Kidney (tissue), 22 donors: ENCODE measurements around the gene LTB4R2. TPM values are rescaled to one million over a fixed set of nuclear protein-coding genes. Genes with fewer than 3 reads are reported as not detected.

ENCODE experiments used
- DNase-seq, 5 donors: peaks; one replicate each; pipeline ENCODE4 v3.0.0-alpha.2; 2013 to 2020
- FAIRE-seq: peaks from 2 replicates; lab custom pipeline; 2012; peaks lifted over from hg19 to GRCh38; lab: Jason Lieb, UNC
- H3K27ac ChIP-seq, 2 donors: one replicate each; pipeline ENCODE4 v1.7.0; 2013; ENCODE audit warnings: low read depth in 2 of 2, low read length in 2 of 2, inconsistent platforms in 1 of 2
- H3K27me3 ChIP-seq: one replicate; pipeline ENCODE4 v1.7.1; 2013; ENCODE audit warnings: low read length, inconsistent platforms; ENCODE audit not compliant: control insufficient read depth, insufficient read depth
- H3K36me3 ChIP-seq, 3 donors: one replicate each; pipeline versions ENCODE4 v1.7.0 to v1.7.1; 2013; ENCODE audit warnings: low read length in 3 of 3, control low read depth in 1 of 3, inconsistent platforms in 1 of 3; ENCODE audit not compliant: insufficient read depth in 3 of 3, control insufficient read depth in 2 of 3
- H3K4me1 ChIP-seq, 3 donors: one replicate each; pipeline versions ENCODE4 v1.7.0 to v1.7.1; 2013; ENCODE audit warnings: low read length in 3 of 3, inconsistent platforms in 1 of 3, low read depth in 1 of 3; ENCODE audit not compliant: control insufficient read depth in 2 of 3, insufficient read depth in 2 of 3
- H3K4me3 ChIP-seq, 3 donors: one replicate each; pipeline versions ENCODE4 v1.7.0 to v1.8.1; 2013; ENCODE audit warnings: low read length in 3 of 3, control low read depth in 1 of 3, inconsistent platforms in 1 of 3
- H3K9ac ChIP-seq, 3 donors: one replicate each; pipeline versions ENCODE4 v1.7.0 to v1.7.1; 2013; ENCODE audit warnings: low read length in 3 of 3, control low read depth in 1 of 3, inconsistent platforms in 1 of 3
- H3K9me3 ChIP-seq, 3 donors: one replicate each; pipeline versions ENCODE4 v1.7.0 to v1.7.1; 2013; ENCODE audit warnings: low read length in 3 of 3, control low read depth in 1 of 3, inconsistent platforms in 1 of 3; ENCODE audit not compliant: control insufficient read depth in 2 of 3, insufficient read depth in 1 of 3
- intact Hi-C: fragments of 100-400 bp; cut with DNase I; formaldehyde crosslinking; loops from one replicate; pipeline ENCODE4 v1.11.1; 2022
- long read RNA-seq, 10 donors: library from polyadenylated mRNA in 1 of 10; unstranded in 1 of 10; transcript quantifications; one replicate each; pipeline ENCODE4 v2.0.0 and lab custom pipeline, GENCODE V29; 2021 to 2026
- polyA plus RNA-seq: library from polyadenylated mRNA; stranded (reverse); fragments of 350-450 nt; fragmentation: Illumina TruSeq; extraction: RNeasy Lipid Tissue Mini Kit (QIAGEN cat#74804); gene quantifications from one replicate; pipeline ENCODE4 v1.2.3, GENCODE V29; 2014; ENCODE audit warnings: low read depth, low replicate concordance; ENCODE audit not compliant: insufficient read depth
- total RNA-seq: library from RNA; stranded (reverse); fragmentation: NEBNext Ultra II Directional; extraction: Animal tissue kit (Norgen Biotek cat#: 25700); gene quantifications from one replicate; pipeline ENCODE4 v1.2.1, GENCODE V29; 2021
- TF ChIP-seq, protein P1 (sequence below): IDR thresholded peaks from 3 replicates; pipeline ENCODE4 v1.5.1; 2012; ENCODE audit warnings: mild to moderate bottlenecking, moderate library complexity, borderline replicate concordance; ENCODE audit not compliant: insufficient read depth; ENCODE audit errors: extremely low read depth
- donor health status: control.
- donor health status: control.
- donor health status: control.
- donor health status: control.
- donor health status: control.
- donor health status: DM: yes; HTN: yes; CAD: no.
- donor health status: Normal renal cell carcinoma (clear cell type).

LTB4R2 gene, protein sequence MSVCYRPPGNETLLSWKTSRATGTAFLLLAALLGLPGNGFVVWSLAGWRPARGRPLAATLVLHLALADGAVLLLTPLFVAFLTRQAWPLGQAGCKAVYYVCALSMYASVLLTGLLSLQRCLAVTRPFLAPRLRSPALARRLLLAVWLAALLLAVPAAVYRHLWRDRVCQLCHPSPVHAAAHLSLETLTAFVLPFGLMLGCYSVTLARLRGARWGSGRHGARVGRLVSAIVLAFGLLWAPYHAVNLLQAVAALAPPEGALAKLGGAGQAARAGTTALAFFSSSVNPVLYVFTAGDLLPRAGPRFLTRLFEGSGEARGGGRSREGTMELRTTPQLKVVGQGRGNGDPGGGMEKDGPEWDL
- total RNA-seq (9.2 TPM), polyA plus RNA-seq (0.67 TPM)
- long read RNA-seq, donor 1, transcript LTB4R2-202 (1 exons, 3,092 nt), result major isoform, 5 of 5 reads
- long read RNA-seq, donor 1, partial matches to known transcripts, result 0 of 5 reads
- long read RNA-seq, donor 1, other reads (novel, unspliced or antisense), result 0 of 5 reads
- long read RNA-seq, donor 2, transcript LTB4R2-202 (1 exons, 3,092 nt), result major isoform, 8 of 8 reads
- long read RNA-seq, donor 2, partial matches to known transcripts, result 0 of 8 reads
- long read RNA-seq, donor 2, other reads (novel, unspliced or antisense), result 0 of 8 reads
- long read RNA-seq, donor 3, transcript LTB4R2-202 (1 exons, 3,092 nt), result major isoform, 9 of 9 reads
- long read RNA-seq, donor 3, partial matches to known transcripts, result 0 of 9 reads
- long read RNA-seq, donor 3, other reads (novel, unspliced or antisense), result 0 of 9 reads
- long read RNA-seq, donor 4, partial matches to known transcripts, result 0 of 4 reads
- long read RNA-seq, donor 4, other reads (novel, unspliced or antisense), result 0 of 4 reads
- long read RNA-seq, donor 5, result 0 reads
- long read RNA-seq, donor 6, transcript LTB4R2-202 (1 exons, 3,092 nt), result major isoform, 5 of 5 reads
- long read RNA-seq, donor 6, partial matches to known transcripts, result 0 of 5 reads
- long read RNA-seq, donor 6, other reads (novel, unspliced or antisense), result 0 of 5 reads
- long read RNA-seq, donor 7, partial matches to known transcripts, result 0 of 5 reads
- long read RNA-seq, donor 7, other reads (novel, unspliced or antisense), result 0 of 5 reads
- long read RNA-seq, donor 8, transcript LTB4R2-202 (1 exons, 3,092 nt), result major isoform, 7 of 7 reads
- long read RNA-seq, donor 8, partial matches to known transcripts, result 0 of 7 reads
- long read RNA-seq, donor 8, other reads (novel, unspliced or antisense), result 0 of 7 reads
- long read RNA-seq, donor 9, transcript LTB4R2-202 (1 exons, 3,092 nt), result major isoform, 6 of 6 reads
- long read RNA-seq, donor 9, partial matches to known transcripts, result 0 of 6 reads
- long read RNA-seq, donor 9, other reads (novel, unspliced or antisense), result 0 of 6 reads
- long read RNA-seq, donor 10, transcript LTB4R2-202 (1 exons, 3,092 nt), result major isoform, 14 of 14 reads
- long read RNA-seq, donor 10, partial matches to known transcripts, result 0 of 14 reads
- long read RNA-seq, donor 10, other reads (novel, unspliced or antisense), result 0 of 14 reads

DNA sequence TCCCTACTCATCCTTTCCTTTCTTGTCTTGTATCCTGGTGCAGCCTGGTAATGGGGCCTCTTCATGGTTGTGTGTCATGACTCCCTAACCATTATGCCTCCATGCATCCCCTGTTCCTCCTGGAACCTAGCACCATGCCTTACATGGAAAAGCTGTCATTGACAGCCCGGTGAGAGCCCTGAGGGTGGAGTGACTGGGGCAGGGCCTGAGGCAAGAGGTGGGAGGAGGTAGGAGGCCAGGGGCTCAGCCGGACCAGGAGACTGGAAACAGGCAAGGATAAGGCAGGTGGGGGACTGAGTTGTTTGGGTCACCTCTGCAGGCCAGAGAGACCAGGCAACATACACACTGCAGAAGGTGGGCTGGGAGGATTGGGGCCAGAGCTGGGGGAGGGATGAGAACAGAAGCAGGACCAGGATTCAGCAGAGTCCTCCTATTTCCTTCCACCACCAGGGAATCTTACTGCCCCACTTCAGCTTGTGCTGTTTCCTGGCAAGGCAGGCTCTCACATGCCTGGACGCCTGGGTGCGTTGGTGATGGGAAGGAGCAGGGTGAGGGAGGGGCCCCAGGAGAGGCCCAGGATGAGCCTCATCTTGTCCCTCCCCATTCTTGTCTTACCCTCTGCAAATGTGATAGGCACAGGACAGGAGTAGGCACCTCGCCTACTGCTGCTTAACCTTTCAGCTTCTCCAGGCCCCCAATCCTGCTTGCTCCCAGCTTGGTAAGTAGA is at the start of gene LTB4R2:
Gene LTB4R2, plus strand, starts transcription at position 603 of the 727 bp plus-strand sequence. CDS start 525 bp downstream, outside the sequence.
- Histone ChIP-seq H3K27me3 (no peaks in the 10 kb centered on the region), H3K9me3 (no peaks in the 10 kb centered on the region), H3K4me1 (peaks cover 0 to 42% (median 38%) of the 10 kb centered on the region in 3 donors), H3K4me3 (peak within 1 kb of the TSS in 2 of 3 donors; percentile 18 to 49), H3K36me3 (peaks cover 2 to 23% (median 15%) of the 10 kb centered on the region in 3 donors), H3K9ac (peak within 1 kb of the TSS in 1 of 3 donors; percentile 17), H3K27ac (peak within 1 kb of the TSS; percentile 68 to 72)
- intact Hi-C loops, result loop anchor here (10.0 kb wide), 1 partner anchor 55 kb away; no protein-coding TSS in a partner anchor
- FAIRE-seq (no peak), DNase-seq (no peak)
- TF ChIP-seq, protein P1, sequence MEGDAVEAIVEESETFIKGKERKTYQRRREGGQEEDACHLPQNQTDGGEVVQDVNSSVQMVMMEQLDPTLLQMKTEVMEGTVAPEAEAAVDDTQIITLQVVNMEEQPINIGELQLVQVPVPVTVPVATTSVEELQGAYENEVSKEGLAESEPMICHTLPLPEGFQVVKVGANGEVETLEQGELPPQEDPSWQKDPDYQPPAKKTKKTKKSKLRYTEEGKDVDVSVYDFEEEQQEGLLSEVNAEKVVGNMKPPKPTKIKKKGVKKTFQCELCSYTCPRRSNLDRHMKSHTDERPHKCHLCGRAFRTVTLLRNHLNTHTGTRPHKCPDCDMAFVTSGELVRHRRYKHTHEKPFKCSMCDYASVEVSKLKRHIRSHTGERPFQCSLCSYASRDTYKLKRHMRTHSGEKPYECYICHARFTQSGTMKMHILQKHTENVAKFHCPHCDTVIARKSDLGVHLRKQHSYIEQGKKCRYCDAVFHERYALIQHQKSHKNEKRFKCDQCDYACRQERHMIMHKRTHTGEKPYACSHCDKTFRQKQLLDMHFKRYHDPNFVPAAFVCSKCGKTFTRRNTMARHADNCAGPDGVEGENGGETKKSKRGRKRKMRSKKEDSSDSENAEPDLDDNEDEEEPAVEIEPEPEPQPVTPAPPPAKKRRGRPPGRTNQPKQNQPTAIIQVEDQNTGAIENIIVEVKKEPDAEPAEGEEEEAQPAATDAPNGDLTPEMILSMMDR, result no peak

DNA sequence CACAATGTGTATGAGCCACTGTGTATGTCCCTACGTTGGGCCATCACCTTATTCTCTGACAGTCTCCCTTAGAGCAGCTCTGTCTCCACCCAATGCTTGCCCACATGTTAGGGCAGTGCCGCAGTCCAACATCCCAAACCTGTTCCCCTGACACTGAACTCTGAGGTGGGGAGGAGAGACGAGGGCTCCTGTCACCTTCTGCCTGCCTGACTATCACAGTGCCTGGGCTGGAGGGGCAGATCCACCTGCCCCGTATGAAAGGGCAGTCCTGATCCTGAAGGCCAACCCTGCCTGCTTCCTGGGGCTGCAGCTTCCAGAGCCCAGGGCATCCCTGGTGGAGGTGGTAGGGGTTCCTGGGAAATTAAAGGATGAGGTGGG is 49.2 kb upstream of the LTB4R2 start:
- Histone ChIP-seq H3K27ac (no peak overlapping the region), H3K36me3 (no peaks in the 10 kb centered on the region), H3K4me3 (no peak overlapping the region), H3K9me3 (no peaks in the 10 kb centered on the region), H3K9ac (no peak overlapping the region), H3K27me3 (no peaks in the 10 kb centered on the region), H3K4me1 (peaks cover 0 to 3% (median 0%) of the 10 kb centered on the region in 3 donors)
- intact Hi-C loops, result no loop called here
- no peak for FAIRE-seq
- no peak for DNase-seq
- TF ChIP-seq, protein P1, result no peak
